A549 (cell line): ENCODE measurements around the gene PPP4R4.

Experiments
- CBX2 ChIP-seq: fragments of 200-600 bp; sonication (generic); IDR thresholded peaks from 2 replicates; pipeline ENCODE4 v1.6.1; 2016; ENCODE audit warnings: low read depth, mild to moderate bottlenecking, borderline replicate concordance
- CHD2 ChIP-seq: fragments of 150-350 bp; IDR thresholded peaks from 2 replicates; pipeline ENCODE4 v1.6.1; 2014; ENCODE audit warnings: low read length; ENCODE audit not compliant: partially characterized antibody
- EHMT2 ChIP-seq: fragments of 200-600 bp; sonication (generic); IDR thresholded peaks from 2 replicates; pipeline ENCODE4 v1.6.1; 2016; ENCODE audit warnings: antibody characterized with exemption, low read depth, mild to moderate bottlenecking, moderate library complexity
- ELK1 ChIP-seq: fragments of 150-350 bp; IDR thresholded peaks from 2 replicates; pipeline ENCODE4 v1.6.1; 2014; ENCODE audit warnings: low read depth, mild to moderate bottlenecking, low read length
- EP300 ChIP-seq, 2 experiments: fragments of >200 bp; sonication (Bioruptor Twin); formaldehyde crosslinking; IDR thresholded peaks; 2 replicates in 1 of 2; 3 replicates in 1 of 2; pipeline ENCODE4 v1.6.1; 2016 to 2017
- ESRRA ChIP-seq: fragments of 150-350 bp; IDR thresholded peaks from 2 replicates; pipeline ENCODE4 v1.6.1; 2014; ENCODE audit warnings: mild to moderate bottlenecking, low read length, borderline replicate concordance
- HOXA7 ChIP-seq: fragments of 250-450 bp; sonication (Bioruptor Pico); IDR thresholded peaks from 2 replicates; pipeline ENCODE4 v1.5.0; 2020; ENCODE audit warnings: mild to moderate bottlenecking, moderate library complexity
- JUN ChIP-seq, 2 experiments: fragments of >200 bp; sonication (Bioruptor Twin); formaldehyde crosslinking; IDR thresholded peaks; 2 replicates in 1 of 2; 3 replicates in 1 of 2; pipeline ENCODE4 v1.6.1; 2016 to 2017
- POLR2A ChIP-seq: IDR thresholded peaks from 2 replicates; pipeline ENCODE4 v1.6.1; 2012; ENCODE audit warnings: mild to moderate bottlenecking, low read length
- RAD21 ChIP-seq, 2 experiments: fragments of >200 bp in 1 of 2; sonication (Bioruptor Twin) in 1 of 2; formaldehyde crosslinking in 1 of 2; IDR thresholded peaks in 1 of 2; conservative IDR thresholded peaks in 1 of 2; 2 replicates in 1 of 2; 3 replicates in 1 of 2; pipeline ENCODE4 v1.6.1; 2012 to 2018; ENCODE audit warnings: inconsistent platforms in 1 of 2
- TF ChIP-seq, protein P1 (sequence below): fragments of >200 bp; sonication (Bioruptor Twin); formaldehyde crosslinking; IDR thresholded peaks from 3 replicates; pipeline ENCODE4 v1.5.1; 2016

DNA sequence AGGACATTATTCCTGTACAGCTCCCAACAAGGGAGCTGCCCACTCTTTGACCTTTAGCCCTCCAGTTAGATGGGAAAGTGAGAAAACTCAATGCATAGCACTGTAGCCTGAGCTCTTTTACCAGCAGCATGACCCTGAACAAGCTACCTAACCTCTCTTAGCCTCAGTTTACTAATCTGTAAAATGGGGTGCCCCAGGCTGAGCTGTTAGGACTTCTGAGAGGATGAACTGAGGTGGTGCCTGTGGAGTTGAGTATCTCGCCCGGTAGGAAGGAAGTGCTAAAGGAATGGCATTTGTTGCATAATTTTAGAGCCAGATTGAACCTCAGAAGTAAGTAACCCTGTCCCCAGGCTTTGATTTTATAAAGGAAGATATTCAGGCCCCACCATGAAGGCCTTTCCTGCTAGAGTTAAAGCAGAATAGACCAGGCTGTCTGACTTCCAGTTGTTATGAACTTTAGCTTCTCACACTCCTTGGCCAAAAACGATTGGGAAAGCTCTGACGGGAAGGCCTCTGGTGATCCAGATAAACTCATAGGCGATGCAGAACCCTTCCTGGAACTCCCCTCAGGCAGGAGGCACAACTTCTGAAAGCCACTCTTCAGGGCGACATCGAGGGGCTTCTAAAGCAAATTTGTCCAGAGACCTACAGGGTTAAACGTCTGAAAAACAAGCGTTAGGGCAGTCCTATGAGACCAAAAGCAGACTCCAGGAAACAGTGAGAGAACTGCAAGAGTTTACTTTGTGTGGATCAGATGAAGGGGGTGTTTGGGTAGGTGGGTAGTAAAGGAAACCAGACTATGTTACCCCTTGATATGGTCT is 121.4 kb downstream of the PPP4R4 start:
- no peak for TF ChIP-seq EP300 (IDR thresholded peaks at IDR 0.05)
- no peak for TF ChIP-seq CHD2
- no peak for TF ChIP-seq ELK1
- no peak for TF ChIP-seq CBX2
- TF ChIP-seq POLR2A, result no peak
- no peak for TF ChIP-seq EHMT2
- no peak for TF ChIP-seq HOXA7 (CRISPR knock-in tag)
- TF ChIP-seq, protein P1, sequence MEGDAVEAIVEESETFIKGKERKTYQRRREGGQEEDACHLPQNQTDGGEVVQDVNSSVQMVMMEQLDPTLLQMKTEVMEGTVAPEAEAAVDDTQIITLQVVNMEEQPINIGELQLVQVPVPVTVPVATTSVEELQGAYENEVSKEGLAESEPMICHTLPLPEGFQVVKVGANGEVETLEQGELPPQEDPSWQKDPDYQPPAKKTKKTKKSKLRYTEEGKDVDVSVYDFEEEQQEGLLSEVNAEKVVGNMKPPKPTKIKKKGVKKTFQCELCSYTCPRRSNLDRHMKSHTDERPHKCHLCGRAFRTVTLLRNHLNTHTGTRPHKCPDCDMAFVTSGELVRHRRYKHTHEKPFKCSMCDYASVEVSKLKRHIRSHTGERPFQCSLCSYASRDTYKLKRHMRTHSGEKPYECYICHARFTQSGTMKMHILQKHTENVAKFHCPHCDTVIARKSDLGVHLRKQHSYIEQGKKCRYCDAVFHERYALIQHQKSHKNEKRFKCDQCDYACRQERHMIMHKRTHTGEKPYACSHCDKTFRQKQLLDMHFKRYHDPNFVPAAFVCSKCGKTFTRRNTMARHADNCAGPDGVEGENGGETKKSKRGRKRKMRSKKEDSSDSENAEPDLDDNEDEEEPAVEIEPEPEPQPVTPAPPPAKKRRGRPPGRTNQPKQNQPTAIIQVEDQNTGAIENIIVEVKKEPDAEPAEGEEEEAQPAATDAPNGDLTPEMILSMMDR, result no peak
- no peak for TF ChIP-seq ESRRA
- no peak for TF ChIP-seq RAD21 (conservative IDR thresholded peaks at IDR 0.05 in 1 of 2, IDR thresholded peaks at IDR 0.05 in 1 of 2)
- no peak for TF ChIP-seq JUN (IDR thresholded peaks at IDR 0.05)
